GM23248 (cell line): Measurements from ENCODE around the gene GREM1.

Experiments used
- EZH2 ChIP-seq: fragments of 200-600 bp; sonication (generic); IDR thresholded peaks from 2 replicates; pipeline ENCODE4 v1.6.1; 2018; ENCODE audit warnings: antibody characterized with exemption, mild to moderate bottlenecking; ENCODE audit not compliant: insufficient read depth, poor library complexity, severe bottlenecking
- EZH2phosphoT487 ChIP-seq: fragments of 200-600 bp; sonication (generic); IDR thresholded peaks from 2 replicates; pipeline ENCODE4 v1.6.1; 2018; ENCODE audit warnings: antibody characterized with exemption, moderate library complexity, mild to moderate bottlenecking, low read depth; ENCODE audit not compliant: insufficient read depth

- no peak for TF ChIP-seq EZH2
- TF ChIP-seq EZH2phosphoT487: no peak
Observed at GRCh38 chr15:32716915-32717425, 834 bp upstream of the GREM1 start.
